Muscle of back (tissue), 11 donors: ENCODE results near the gene SERINC2. TPM values are rescaled to one million over a fixed set of nuclear protein-coding genes. Genes with fewer than 3 reads are reported as not detected.

Source experiments
- DNase-seq, 3 donors: peaks; one replicate each; pipeline versions ENCODE4 v3.0.0 to v3.0.0-alpha.2; 2013
- polyA plus RNA-seq, 10 donors: library from polyadenylated mRNA; unstranded; fragments of 120-200 nt; gene quantifications; one replicate each; pipeline ENCODE4 v1.2.1, GENCODE V29; 2013; ENCODE audit not compliant: insufficient read length in 10 of 10

The SERINC2 gene
- polyA plus RNA-seq, 10 donors, result 24.6 to 34.9 (median 31.3) TPM

DNA sequence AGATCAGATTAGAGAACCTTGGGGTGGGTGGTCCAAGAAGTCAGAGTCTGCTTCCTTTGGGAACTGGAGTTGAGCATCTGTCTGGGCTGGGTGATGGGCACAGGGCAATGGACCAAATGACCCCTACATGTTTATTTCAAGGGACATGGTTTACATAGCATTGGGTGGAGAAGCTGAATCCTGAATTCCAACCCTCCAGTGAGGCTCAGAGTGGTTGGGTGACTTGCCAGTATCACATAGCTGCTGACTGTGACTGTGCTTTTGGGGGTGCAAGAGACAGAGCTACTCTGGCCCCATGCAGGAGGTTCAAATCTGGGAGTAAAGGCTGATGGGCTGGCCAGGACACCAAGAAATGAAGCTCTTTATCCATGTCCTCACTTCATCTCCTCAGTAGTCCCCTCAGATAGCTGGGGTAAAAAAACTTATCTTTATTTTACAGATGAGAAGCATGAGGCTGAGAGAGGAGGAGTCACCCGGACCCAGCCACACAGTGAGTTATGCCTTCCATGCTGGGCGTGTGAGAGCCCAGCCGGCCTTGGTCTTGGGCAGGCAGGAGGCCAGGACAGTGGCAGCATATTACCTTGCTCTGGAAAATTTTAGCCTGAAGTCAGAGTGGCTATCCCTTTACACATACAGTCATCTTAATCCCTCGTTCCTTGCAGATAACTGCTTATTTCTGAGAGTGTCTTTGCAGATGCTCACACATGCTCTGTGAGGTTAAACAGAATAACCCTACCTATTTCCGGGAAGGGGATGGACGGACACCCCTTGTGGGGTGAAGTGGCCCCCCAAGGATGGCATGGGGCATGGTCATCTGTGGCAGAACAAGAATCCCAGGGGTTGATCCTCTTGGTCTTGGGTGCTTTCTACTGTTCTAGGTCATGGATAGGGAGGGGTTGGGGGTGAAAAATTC lies 2.8 kb upstream of the SERINC2 start:
- DNase-seq, result no peak

DNA sequence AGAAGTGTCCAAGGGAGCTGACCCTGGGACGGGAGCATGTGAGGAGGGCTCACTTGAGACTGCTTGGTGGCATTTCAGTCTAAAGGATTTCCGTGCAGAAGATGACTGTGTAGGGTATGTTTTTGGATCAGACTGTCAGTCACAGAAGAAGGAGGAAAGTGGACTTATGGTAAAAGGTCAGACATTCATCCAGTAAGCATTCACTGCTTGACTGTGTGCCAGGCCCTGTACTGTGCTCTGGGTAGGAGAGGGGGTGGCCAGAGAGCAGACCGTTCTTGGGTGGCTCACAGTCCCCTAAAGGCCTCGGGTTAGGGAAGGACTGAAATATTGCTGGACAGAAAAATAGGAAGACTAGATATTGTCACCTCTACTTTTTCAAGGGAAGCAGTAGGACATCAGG lies 2.1 kb upstream of the SERINC2 start:
- no peak for DNase-seq

- DNase-seq, result no peak
These were observed 808 bp upstream of the SERINC2 start for GRCh38 chr1:31412205-31412604.

DNA sequence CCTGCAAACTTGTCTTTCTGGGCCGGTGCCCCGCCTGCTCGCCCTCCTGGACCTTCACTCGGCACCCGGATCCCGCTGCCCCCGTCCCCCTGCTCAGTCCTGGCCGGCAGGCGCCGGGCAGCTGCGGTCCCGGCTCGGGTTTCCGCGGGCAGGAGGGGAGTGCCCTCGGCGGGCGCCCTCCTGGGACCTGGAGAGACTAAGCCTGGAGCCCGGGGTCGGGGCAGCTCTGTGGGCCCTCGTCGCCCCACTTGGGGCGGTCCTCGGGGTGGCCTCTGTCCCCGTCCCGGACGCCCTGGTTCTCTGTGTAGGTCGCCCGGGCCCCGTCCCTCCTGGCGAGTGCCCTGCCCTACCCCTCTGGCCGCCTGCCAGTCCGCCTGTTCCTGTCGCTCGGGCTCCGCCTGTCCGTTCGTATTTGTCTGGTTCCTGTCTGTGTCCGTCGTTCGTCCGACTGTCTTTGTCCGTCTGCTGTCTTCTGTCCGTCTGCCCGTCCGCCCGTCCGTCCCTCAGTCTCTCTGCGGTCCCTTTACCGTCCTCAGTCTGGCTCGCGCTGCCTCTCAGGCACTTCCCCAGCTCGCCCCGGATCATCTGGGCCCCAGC lies 490 bp downstream of the SERINC2 start:
- peak; percentile 67 to 87 (median 69) for DNase-seq

DNA sequence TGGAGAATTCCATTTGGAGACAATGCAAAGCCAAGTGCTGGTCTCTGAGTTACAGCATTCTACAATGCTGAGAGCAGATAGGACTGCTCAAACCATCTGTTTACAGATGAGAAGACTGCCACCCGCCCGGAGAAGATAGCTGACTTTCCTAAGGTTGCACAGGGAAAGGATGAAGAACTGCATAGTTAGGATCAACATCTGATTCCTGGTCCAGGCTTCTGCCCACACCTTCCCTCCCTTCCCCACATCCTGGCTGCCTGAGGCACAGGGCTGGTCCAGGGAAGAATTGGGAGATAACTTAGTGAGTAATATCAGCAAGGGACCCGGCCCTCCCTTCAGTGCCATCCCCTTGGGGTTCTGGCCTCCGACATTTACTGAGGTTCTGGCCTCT lies 2.0 kb downstream of the SERINC2 start:
- no peak for DNase-seq

DNA sequence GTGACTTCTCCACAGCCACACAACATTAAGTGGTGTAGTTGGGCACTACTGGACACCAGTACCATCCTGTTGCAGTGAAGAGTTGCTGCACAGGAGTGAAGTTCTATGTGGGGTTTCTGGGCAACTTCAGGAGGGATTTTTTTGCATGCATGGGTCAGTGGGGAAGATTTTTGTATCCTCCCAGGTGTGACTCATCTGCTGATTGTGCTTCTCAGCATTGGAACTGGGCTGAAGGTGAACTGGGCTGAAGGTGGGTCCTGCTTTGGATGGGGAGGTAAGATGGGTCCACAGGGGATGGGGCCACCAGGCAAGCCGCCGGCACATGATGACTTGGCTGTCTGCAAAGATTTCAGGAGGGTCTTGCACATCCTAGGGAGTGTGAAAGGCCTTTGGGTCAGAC lies 2.6 kb downstream of the SERINC2 start:
- no peak for DNase-seq

GRCh38 chr1:31416101-31416736 lies 3.2 kb downstream of the SERINC2 start:
- no peak for DNase-seq

DNA sequence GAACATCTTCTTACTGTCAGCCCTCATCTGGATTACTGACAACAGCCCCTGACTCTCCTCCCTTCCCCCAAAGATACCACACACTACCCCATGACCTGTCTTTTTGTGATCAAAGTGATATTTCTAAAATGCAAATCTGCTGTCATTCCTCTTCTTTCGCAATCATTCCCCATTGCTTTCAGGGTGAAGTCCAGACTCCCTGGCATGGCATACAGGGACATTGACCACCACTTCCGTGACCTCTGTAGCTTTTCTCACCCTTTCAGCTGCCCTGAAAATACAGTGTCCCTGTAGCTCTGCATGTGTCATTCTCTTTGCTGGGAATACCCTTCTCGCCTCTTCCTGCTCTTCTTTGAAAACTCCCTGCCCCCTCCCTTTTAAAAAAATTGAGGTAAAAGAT lies 4.1 kb downstream of the SERINC2 start:
- DNase-seq, result no peak

GRCh38 chr1:31418626-31419323 lies 5.8 kb downstream of the SERINC2 start:
- DNase-seq, result no peak

DNA sequence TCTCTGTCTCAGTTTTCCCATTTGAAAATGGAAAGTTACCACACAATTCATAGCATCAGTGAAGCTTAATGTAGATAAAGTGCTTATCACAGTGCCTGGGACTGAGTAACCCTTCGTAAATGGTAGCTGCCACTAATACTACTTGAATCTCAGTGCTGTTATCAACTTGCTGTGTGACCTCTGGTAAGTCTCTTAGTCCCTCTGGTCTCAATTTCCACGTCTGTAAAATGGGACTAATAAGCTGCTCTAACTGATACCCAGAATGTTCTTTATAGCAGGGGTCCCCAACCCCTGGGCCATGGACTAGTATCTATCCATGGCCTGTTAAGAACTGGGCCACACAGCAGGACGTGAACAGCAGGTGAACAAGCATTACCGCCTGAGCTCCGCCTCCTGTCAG lies 7.7 kb downstream of the SERINC2 start:
- DNase-seq, result no peak

DNA sequence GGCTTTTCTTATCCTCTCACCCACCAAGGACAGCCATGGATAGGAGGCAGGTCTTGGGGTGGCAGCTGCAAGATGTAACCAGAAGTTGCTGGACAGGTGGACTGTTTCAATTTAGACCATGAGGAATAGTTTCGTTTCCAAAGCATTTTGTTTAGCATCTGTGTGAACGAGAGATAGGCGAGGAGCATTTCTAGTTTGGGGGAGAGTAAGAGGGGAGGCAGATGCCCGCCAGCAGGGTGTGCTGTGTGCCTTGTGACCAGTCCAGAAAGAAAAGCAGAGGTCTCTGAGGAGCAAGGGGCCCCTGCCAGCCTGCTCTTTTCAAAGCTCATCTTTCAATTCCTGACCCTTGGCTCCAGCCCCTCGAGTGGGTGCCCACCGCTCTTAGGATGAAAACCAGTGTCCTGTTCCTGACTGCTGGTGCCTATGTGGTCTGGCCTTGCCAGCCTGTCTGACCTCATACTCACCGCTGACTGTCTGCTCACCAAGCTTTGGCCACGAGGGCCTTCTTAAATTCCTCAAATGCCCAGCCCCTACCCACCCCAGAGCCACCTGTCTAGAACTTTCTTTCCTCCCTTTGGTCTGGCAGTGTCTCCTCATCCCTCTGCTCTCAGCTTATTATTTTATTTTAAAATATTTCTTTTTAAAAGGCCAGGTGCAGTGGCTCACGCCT lies 8.5 kb downstream of the SERINC2 start:
- no peak for DNase-seq

GRCh38 chr1:31422505-31423319 lies 9.7 kb downstream of the SERINC2 start:
- peak; percentile 58 to 84 (median 76) for DNase-seq

GRCh38 chr1:31423418-31423947 lies 10.5 kb downstream of the SERINC2 start:
- no peak for DNase-seq

GRCh38 chr1:31424568-31424967 lies 11.6 kb downstream of the SERINC2 start:
- DNase-seq, result no peak

DNA sequence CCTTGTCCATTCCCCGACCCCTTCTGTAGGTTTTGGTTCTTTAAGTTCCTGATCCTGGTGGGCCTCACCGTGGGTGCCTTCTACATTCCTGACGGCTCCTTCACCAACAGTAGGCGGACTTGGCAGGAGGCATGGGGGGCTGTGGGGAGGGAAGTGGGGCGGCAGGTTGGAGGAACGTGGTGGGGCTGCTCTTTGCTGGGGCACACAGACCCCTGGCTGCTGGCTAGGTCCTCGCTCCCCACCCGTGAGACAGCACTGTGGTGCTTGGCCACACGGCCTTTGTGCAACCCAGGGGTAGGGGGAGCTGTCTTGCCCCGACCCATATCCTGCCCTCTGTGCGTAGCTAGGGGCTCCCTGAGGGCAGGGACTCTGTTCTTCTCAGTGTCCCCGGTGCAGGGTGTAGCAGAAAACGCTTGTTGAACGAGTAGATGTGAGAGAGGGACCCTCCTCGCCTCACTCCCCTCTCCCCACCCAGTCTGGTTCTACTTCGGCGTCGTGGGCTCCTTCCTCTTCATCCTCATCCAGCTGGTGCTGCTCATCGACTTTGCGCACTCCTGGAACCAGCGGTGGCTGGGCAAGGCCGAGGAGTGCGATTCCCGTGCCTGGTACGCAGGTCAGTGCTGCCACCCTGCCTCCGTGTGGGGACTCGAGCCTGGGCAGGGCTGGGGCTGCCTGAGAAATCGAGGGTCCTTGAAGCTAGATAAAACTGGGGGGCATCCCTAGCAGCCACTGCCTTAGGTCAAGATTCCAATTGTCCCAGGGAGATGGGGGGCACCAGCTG lies 12.5 kb downstream of the SERINC2 start:
- no peak for DNase-seq

GRCh38 chr1:31426249-31426922 lies 13.4 kb downstream of the SERINC2 start:
- DNase-seq, result no peak

DNA sequence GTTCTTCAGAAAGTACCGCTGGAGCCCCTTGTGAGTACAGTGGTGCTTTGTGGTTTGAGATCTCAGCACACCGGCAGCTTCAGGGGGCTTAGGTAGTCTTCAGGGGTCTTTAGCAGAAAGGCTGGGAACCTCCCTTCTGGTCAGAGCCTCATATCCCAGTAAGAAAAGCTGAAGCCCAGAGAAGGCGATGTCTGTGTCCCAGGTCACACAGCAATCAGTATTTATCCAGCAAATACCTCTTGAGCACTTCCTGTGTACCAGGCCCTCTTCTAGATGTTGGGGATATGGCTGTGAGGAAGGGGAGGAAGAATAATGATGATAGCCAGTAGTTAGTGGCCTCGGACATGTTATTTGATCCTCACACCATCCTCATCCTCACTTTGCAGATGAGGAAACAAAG lies 14.3 kb downstream of the SERINC2 start:
- no peak for DNase-seq

DNA sequence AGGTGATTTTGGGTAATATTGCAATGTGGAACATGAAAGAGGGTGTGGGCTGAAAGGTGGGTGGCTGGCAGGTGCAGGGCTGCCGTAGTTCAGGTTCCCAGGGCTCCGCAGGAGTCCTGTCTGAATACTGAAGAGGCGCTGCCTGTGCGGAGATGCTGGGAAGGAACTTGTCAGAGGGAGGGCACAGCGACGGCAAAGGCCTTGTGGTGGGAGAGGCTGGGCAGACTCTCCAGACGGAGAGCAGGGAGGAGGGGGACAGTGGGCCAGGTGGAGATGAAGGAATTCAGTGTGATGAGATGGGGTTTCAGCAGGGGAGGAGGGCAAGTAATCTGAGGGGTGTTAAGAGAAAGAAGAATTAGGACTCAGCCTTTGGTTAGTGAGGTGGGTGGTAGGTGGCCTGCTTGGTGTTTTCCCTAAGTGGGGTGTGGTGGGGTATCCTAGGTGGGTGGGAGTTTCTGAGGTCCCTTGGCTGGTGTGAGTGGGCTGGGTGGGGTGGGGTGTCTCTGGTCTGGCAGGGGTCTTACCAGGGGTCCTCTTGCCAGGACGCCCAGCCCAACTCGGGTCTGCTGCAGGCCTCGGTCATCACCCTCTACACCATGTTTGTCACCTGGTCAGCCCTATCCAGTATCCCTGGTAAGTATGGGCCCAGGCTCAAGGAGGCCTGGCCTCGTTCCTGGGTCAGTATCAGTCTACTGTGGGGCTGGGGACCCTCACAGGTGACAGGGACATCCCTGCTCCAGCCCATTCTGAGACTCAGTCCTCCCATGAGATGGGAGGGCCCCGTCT lies 15.6 kb downstream of the SERINC2 start:
- DNase-seq, result no peak
